GM12874 (cell line): ENCODE data around the gene SLC10A7.

Source experiments
- CTCF ChIP-seq: IDR thresholded peaks from 2 replicates; pipeline ENCODE4 v1.5.1; 2011; ENCODE audit warnings: low read depth, mild to moderate bottlenecking, control low read depth, low read length, moderate library complexity; ENCODE audit not compliant: insufficient read depth

Gene SLC10A7

DNA sequence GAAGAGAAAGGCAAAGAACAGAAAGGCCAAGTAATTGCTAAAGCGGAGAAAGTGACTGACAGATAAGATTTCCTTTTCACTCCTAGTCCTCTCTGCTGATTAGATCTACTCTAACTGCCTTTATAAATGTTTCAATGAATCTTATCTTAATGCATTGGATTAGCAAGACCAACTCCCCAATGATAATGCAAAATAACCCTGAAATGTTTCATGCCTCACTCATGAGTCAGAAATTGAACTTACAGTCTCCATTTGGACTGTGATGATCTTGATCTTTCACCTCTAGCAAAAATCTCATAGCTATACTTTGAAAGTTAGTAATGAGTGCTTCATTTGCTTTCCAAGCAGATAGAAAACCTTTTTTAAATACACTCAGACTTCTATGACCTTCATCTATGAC lies 26.5 kb downstream of the SLC10A7 start:
- no peak for TF ChIP-seq CTCF

GRCh38 chr4:146494143-146494542 lies 27.6 kb downstream of the SLC10A7 start:
- no peak for TF ChIP-seq CTCF

- no peak for TF ChIP-seq CTCF
Measured at GRCh38 chr4:146490106-146490505, 31.6 kb downstream of the SLC10A7 start.

- no peak for TF ChIP-seq CTCF
Measured at GRCh38 chr4:146488495-146489174, 33.1 kb downstream of the SLC10A7 start.

GRCh38 chr4:146486565-146486964 lies 35.2 kb downstream of the SLC10A7 start:
- no peak for TF ChIP-seq CTCF

GRCh38 chr4:146485968-146486367 lies 35.8 kb downstream of the SLC10A7 start:
- TF ChIP-seq CTCF = no peak

DNA sequence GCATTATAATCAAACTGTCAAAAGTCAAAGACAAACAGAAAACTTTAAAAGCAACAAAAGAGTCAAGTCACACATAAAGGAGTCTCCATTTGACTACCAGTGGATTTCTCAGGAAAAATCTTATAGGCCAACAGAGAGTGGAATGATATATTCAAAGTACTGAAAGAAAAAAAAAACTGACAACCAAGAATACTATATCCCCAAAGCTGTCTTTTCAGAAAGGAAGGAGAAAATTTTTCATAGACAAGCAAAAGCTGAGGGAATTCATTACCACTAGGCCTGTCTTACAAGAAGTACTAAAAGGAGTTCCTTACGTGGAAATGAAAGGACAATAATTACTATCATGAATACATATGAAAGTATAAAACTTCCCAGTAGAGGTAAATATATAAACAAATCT lies 39.0 kb downstream of the SLC10A7 start:
- no peak for TF ChIP-seq CTCF
